Pancreas (tissue), 10 donors: ENCODE measurements around the gene NUP205. TPM values are rescaled to one million over a fixed set of nuclear protein-coding genes. Genes with fewer than 3 reads are reported as not detected.

ENCODE experiments used
- ATAC-seq, 4 donors: fragments of 200-7000 bp; cut with Tn5 transposase; one replicate each; pipeline versions ENCODE4 v1.8.0 to v1.9.1; 2020; ENCODE audit warnings: mild to moderate bottlenecking in 4 of 4, moderate library complexity in 4 of 4
- DNase-seq, 6 donors: peaks; one replicate each; pipeline ENCODE4 v3.0.0-alpha.2; 2020
- FAIRE-seq: peaks from 2 replicates; lab custom pipeline; 2012; peaks lifted over from hg19 to GRCh38; lab: Jason Lieb, UNC
- H3K27ac ChIP-seq, 4 donors: fragments of 200-600 bp; sonication (generic); 1 replicate in 3 of 4; 2 replicates in 1 of 4; pipeline versions ENCODE4 v1.5.0 to v1.8.0; 2020
- H3K27me3 ChIP-seq, 4 donors: fragments of 200-600 bp; one replicate each; pipeline ENCODE4 v1.8.0; 2021
- H3K36me3 ChIP-seq, 3 donors: fragments of 200-600 bp; sonication (generic) in 1 of 3; one replicate each; pipeline versions ENCODE4 v1.5.0 to v1.8.0; 2020 to 2021
- H3K4me1 ChIP-seq, 3 donors: fragments of 200-600 bp; one replicate each; pipeline ENCODE4 v1.8.0; 2021
- H3K4me3 ChIP-seq, 4 donors: fragments of 200-600 bp; sonication (generic) in 2 of 4; one replicate each; pipeline versions ENCODE4 v1.5.0 to v1.8.0; 2020 to 2021
- H3K9me3 ChIP-seq, 4 donors: fragments of 200-600 bp; one replicate each; pipeline ENCODE4 v1.8.0; 2021
- CTCF ChIP-seq, 4 donors: fragments of 200-600 bp; sonication (generic) in 3 of 4; IDR thresholded peaks; one replicate each; pipeline versions ENCODE4 v1.5.0 to v1.8.0; 2021; ENCODE audit warnings: antibody characterized with exemption in 4 of 4
- WGBS, 2 donors: extraction: QIAGEN DNeasy Blood & Tissue Kit; methylation state at CpG; one replicate each; pipeline ENCODE4 v1.1.7; 2013; 5-methylcytosine and 5-hydroxymethylcytosine counted together
- intact Hi-C, 3 donors: fragments of 100-400 bp; cut with DNase I; formaldehyde crosslinking; loops; one replicate each; pipeline versions ENCODE4 v1.11.1 to v1.14.2; 2022
- polyA plus RNA-seq, 2 donors: library from polyadenylated mRNA; stranded (reverse); fragments of 200-250 nt; gene quantifications; one replicate each; pipeline ENCODE4 v1.2.3, GENCODE V29; 2013
- total RNA-seq, 6 donors: library from RNA; stranded (reverse); fragmentation: NEBNext Ultra II Directional in 4 of 6; extraction: Animal tissue kit (Norgen Biotek cat#: 25700) in 4 of 6; gene quantifications; one replicate each; pipeline versions ENCODE4 v1.2.1 to v1.2.4, GENCODE V29; 2021 to 2023
- donor health status: healthy with polysubstance abuse.
- donor health status: DM: no; HTN: no; CAD: no; lungs with moderate emphysema.
- donor health status: DM: no; HTN: no; CAD: no.
- donor health status: control.
- donor health status: control.
- donor health status: Bipolar disorder and iron deficiency.
- donor health status: DM: yes; HTN: yes; CAD: no.
- donor health status: DM: no; HTN: no; CAD: no.
- donor health status: DM: no; HTN: no; CAD: no.
- donor health status: DM: yes; HTN: yes; CAD: no.

Gene NUP205
- total and polyA plus RNA-seq, 8 donors: 8.7 to 23.7 (median 14.5) TPM

DNA sequence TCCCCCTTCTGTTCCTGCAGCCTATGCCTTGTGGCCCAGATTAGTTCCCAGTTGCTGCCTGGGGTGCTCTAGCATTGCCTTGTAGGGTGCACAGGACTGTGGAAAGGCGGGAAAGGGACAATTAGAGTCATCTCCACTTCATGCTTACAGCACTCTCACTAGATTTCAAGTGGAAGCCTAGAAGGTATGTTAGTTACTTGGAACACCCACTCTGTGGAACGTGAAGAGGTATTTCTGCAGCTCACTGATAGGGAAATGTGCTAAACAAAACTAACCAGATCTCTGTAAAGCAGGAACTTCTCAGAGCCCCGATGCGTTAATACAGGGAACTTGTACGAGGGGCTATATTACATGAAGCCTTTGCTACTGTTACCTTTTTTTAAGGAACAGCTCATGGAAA lies 124.0 kb downstream of the NUP205 start:
- no peak for ATAC-seq
- intact Hi-C loops: no loop called here
- FAIRE-seq: no peak
- DNase-seq: no peak
- no peaks in the 10 kb centered on the region for H3K27me3 ChIP-seq
- 85 to 96% methylated on average over 5 of the region's 5 CpGs for WGBS, 2 donors
- peaks cover 0 to 20% (median 13%) of the 10 kb centered on the region in 3 donors for H3K4me1 ChIP-seq
- no peak overlapping the region for H3K4me3 ChIP-seq
- H3K9me3 ChIP-seq: no peaks in the 10 kb centered on the region
- no peak for TF ChIP-seq CTCF (IDR thresholded peaks at IDR 0.05)
- H3K36me3 ChIP-seq: no peaks in the 10 kb centered on the region
- H3K27ac ChIP-seq: no peak overlapping the region

DNA sequence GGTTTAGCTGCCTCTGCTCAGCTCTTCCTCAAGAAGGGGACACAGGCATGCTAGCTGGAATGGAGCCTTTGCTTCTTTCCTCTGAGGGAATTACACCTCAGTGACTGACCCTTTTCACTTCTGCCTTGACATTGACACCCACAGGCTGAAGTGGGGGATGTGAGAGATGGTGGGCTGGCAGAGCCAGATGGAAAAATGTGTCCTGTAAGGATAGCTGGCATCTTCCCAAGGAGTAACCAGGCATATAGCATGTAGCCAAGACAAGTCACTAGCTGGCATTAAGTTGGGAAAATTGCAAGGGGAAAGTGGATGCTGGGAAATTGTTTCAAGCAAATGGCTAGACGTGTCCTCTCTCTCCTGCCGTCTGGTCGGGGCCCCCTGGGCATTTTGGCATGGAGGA lies 124.5 kb downstream of the NUP205 start:
- TF ChIP-seq CTCF (IDR thresholded peaks at IDR 0.05): no peak
- DNase-seq: no peak
- Histone ChIP-seq H3K4me1 (peaks cover 0 to 20% (median 13%) of the 10 kb centered on the region in 3 donors), H3K9me3 (no peaks in the 10 kb centered on the region), H3K4me3 (no peak overlapping the region), H3K27me3 (no peaks in the 10 kb centered on the region), H3K27ac (no peak overlapping the region), H3K36me3 (no peaks in the 10 kb centered on the region)
- intact Hi-C loops: no loop called here
- 76 to 93% methylated on average over 3 of the region's 3 CpGs for WGBS, 2 donors
- FAIRE-seq: no peak
- ATAC-seq: no peak

DNA sequence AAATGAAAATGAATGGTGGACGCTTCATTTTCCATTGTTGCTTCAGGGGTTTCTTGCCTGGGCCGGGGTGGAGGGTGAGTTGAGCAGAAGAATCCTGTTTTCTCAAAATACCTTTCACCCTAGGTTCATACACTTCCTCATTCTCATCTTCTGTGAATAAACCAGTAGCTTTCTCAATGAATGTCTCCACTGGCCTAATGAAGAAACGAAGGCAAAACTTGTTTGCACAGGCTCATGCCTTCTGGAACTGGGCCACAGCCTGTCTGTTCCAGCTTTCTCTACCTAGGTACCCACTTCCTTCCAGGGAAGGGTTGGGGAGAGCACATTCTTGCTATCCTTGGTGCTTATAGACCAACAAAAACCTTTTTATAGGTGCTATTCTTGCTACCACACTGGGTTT lies 125.9 kb downstream of the NUP205 start:
- WGBS, 2 donors: 72 to 79% methylated on average over 3 of the region's 3 CpGs
- no peaks in the 10 kb centered on the region for H3K9me3 ChIP-seq
- H3K36me3 ChIP-seq: no peaks in the 10 kb centered on the region
- no peak for TF ChIP-seq CTCF (IDR thresholded peaks at IDR 0.05)
- no peak for FAIRE-seq
- H3K27ac ChIP-seq: no peak overlapping the region
- ATAC-seq: peak in 1 of 4 donors; percentile 9
- no peaks in the 10 kb centered on the region for H3K27me3 ChIP-seq
- H3K4me1 ChIP-seq: peaks cover 0 to 13% (median 7%) of the 10 kb centered on the region in 3 donors
- no peak overlapping the region for H3K4me3 ChIP-seq
- DNase-seq: no peak
- intact Hi-C loops: no loop called here

- no peak overlapping the region for H3K27ac ChIP-seq
- DNase-seq: no peak
- no peak for FAIRE-seq
- H3K27me3 ChIP-seq: no peaks in the 10 kb centered on the region
- no peak for ATAC-seq
- H3K4me3 ChIP-seq: no peak overlapping the region
- no peak for TF ChIP-seq CTCF (IDR thresholded peaks at IDR 0.05)
- no peaks in the 10 kb centered on the region for H3K9me3 ChIP-seq
- peaks cover 0 to 8% (median 3%) of the 10 kb centered on the region in 3 donors for H3K4me1 ChIP-seq
- intact Hi-C loops: no loop called here
- WGBS, 2 donors: 70 to 75% methylated on average over 3 of the region's 3 CpGs
- H3K36me3 ChIP-seq: no peaks in the 10 kb centered on the region
Measured at GRCh38 chr7:135684136-135684535, 126.4 kb downstream of the NUP205 start.

- ATAC-seq: no peak
- no peak overlapping the region for H3K4me3 ChIP-seq
- no peak for DNase-seq
- peaks cover 0 to 2% (median 0%) of the 10 kb centered on the region in 3 donors for H3K4me1 ChIP-seq
- no peak for FAIRE-seq
- 88 to 96% methylated on average over 5 of the region's 5 CpGs for WGBS, 2 donors
- H3K27ac ChIP-seq: no peak overlapping the region
- intact Hi-C loops: no loop called here
- no peaks in the 10 kb centered on the region for H3K36me3 ChIP-seq
- H3K9me3 ChIP-seq: no peaks in the 10 kb centered on the region
- H3K27me3 ChIP-seq: no peaks in the 10 kb centered on the region
- no peak for TF ChIP-seq CTCF (IDR thresholded peaks at IDR 0.05)
Measured at GRCh38 chr7:135684699-135685098, 127.0 kb downstream of the NUP205 start.
